Stimulated activated CD4-positive, alpha-beta T cell treated with anti-CD3 and anti-CD28 coated beads, Interleukin-2, amount 100 ng/mL, for 48 hours (primary cell): Measurements from ENCODE around the gene EFEMP2.
"Not testable (repeated sequence)": the region's sequence is repeated elsewhere in the genome, so short reads cannot be mapped to it uniquely, and the experiment has no call there.

Experiments
- DNase-seq, 2 donors: peaks; one replicate each; pipeline ENCODE4 v3.0.0-alpha.2; 2020

Gene EFEMP2

DNA sequence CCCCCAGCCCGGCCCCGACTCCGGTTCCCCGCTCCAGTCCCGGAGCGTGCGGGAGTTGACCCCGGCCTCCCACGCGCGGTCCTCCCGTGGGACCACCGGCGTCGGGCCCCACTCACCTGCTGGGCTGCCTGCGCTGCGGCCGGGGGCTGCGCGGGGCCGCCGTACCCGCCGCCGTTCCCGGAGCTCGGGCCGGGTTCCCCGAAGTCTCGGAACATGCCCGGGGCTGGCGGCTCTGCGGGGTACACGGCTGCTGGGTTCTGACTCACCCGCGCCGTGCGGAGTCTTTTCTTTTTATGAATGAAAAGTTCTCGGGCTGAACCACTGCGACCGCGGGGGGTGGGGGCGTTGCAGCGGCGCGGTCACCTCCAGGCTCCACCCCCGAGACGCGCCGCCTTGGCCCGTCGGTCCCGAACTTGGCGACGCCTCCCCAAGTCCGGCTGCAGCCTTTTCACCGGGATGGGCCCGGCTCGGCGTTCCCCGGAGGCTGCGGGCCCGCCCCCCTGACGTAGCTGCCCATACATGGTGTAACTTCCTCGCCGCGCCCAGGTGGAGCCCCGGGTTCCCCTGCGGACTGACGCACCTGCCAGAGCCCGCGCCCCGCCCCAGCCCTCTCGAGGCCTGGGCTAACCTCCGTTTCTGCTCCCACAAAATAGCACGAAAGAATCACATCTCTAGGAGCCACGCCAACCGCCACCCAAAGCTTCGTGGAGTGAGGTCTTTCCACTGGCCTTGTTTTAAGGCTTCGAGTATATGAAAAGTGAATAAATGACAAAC is 27.7 kb upstream of the EFEMP2 start, which contains the start of gene FOSL1:
Gene FOSL1, minus strand, starts transcription at position 264 of the 774 bp plus-strand sequence. Its CDS starts 49 bp downstream, at position 215.
- DNase-seq, result peak; percentile 89 to 92

GRCh38 chr11:65899356-65900124 is 26.9 kb upstream of the EFEMP2 start:
- DNase-seq, result peak in 1 of 2 donors; percentile 72

DNA sequence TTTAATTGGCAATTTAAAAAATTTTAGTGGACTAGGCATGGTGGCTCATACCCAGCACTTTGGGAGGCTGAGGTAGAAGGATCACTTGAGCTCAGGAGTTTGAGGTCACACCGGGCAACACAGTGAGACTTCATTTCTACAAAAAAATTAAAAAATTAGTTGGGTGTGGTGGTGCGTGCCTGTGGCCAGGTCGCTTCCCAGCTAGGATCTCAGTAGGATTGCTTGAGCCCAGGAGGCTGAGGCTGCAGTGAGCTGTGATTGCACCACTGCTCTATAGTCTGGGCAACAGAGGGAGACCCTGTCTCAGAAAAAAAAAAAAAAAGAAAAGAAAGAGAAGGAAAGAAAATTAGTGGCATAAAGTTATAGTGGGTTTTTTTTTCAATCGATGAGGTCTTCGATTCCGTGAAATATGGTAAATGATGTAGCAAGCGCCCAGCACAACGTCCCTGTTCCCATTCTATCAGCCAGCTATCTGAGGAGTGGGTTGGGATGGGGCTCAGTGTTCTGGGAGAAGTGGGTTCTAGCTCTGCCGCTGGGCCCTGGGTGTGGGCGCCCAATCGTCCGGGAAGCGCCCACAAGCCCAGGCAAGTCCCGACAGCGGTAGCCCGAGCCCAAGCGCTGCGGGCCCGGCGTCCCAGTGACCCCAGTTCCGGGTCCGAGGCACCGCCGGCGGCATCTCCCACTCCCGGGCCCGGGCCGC is 26.2 kb upstream of the EFEMP2 start:
- no peak for DNase-seq

DNA sequence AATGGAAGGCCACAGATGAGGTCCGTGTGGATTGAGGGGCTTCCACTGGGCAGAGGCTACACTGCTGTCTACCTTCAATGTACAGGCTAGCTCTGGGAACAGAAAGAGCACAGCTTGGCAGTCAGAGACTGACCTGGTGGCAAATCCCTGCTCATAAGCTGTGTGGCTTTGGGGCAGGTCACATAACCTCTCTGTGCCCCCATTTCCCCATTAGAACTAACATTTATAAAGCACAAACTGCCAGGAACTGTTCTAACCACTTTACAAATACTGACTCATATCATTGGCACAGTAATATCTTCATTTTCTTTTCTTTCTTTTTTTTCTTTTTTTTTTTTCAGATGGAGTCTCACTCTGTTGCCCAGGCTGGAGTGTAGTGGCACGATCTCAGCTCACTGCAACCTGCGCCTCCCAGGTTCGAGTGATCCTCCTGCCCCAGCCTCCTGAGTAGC is 24.4 kb upstream of the EFEMP2 start:
- DNase-seq, result no peak

DNA sequence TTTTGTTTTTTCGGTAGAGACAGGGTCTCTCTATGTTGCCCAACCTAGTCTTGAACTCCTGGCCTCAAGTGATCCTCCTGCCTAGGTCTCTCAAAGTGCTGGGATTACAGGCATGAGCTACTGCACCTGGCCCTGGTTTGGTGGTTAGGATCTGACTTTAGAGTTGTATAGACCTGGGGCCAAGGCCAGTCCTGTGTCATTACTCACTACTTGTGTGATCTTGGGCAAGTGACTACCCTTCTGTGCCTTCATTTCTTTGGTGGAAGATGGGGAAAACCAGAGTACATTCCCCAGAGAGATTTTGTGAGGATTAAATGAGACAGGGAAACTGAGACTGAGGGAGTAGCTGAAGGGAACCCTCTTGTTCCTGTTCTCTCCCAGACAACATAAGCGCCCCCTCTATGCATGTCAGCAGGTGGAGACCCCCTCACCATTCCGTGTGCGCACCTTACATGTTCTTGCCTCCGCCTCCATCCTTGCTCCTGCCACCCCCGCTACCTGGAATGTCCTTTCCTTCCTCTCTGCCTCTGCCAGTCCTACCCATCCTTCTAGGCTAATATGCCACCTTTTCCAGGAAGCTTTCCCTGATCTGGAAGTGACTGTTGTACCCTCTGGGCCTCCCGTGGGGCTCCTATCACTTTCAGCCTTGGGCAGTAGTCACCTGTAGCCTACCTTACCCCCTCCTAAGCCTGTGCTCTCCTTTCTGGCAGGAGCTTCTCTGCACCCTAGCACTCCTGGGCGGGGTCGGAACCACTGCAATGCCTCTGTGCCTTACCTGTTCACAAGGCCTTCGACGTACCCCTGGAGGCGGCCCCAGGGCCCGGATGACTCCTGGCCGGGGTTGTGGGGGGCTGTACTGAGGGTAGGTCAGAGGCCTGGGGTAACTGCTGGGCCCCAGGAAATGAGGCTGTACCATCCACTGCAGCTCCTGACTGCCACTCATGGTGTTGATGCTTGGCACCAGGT is 23.7 kb upstream of the EFEMP2 start:
- DNase-seq, result no peak

GRCh38 chr11:65895482-65895981 is 22.9 kb upstream of the EFEMP2 start:
- no peak for DNase-seq

DNA sequence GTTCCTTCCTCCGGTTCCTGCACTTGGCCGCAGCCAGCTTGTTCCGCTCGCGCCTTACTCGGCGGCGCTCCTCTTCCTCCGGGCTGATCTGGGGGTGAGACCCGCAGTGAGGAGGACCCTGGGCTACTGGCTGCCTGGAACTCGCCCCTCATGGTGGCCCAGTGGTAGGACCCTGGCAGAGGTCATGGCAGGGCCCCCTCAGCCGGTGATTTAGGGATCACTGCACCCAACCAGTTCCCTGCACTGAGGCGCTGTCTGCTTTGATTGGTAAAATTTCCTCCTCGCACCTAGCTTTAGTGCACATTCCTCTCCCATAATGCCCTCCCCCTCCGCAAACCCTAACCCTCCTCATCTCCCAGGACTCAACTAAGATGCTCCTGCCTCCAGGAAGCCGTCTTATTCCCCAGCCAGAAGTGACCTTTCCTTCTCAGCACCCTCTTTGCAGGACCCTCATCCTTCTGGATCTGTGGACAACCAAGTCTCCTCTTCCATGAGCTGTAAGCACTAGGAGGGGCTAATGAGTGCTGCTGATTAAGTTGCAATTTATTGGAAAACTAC is 21.5 kb upstream of the EFEMP2 start:
- no peak for DNase-seq

DNA sequence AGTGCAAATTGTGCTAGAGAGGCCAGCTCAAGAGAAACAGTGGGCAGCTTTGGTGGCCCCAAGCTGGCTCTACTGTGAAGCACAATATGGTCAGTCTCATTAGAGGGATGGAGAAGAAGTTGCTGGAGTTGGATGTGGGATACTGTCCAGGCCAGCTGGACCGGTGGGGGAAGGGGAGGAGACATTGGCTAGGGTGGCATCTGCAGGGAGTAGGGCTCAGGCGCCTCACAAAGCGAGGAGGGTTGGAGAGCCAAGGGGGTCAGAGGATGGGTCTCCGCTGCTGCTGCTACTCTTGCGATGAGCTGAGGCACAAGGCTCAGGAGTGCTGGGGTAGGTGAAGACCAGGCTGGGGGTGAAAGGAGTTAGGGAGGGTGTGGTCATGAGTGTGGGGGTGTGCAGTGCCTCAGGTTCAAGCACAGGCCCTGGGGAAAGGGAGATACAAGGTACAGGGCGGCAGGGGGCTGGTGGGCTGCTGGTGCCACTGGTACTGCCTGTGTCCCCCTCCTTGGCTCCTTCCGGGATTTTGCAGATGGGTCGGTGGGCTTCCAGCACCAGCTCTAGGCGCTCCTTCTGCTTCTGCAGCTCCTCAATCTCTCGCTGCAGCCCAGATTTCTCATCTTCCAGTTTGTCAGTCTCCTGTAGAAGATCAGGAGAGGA is 20.2 kb upstream of the EFEMP2 start:
- no peak for DNase-seq

DNA sequence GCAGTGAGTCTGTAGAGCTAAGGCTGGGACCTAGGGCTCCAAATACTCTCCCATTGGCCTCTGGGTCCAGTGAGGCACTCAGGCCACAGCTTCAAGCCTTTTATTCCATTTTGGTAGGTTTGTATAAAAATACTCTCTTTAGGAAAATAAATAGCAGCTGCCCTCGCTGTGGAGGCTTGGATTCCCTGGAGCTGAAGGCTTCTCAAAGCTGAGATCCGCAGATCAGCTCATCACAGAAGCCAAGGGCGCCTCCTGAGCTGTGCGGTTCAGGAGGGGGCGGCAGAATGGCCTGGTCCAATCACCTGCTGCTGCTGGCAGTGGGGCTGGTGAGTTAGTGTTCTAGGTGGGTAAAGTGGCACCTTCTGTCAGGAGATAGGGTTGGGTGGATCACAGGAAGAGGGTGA is 19.5 kb upstream of the EFEMP2 start:
- not testable (repeated sequence) for DNase-seq

- no peak for DNase-seq
Measured at GRCh38 chr11:65891219-65892136, 18.9 kb upstream of the EFEMP2 start.

GRCh38 chr11:65890324-65891218 is 18.0 kb upstream of the EFEMP2 start, which contains the start of gene CCDC85B:
Gene CCDC85B, plus strand, starts transcription at chr11:65890673. Its CDS starts 111 bp downstream, at chr11:65890784.
- peak; percentile 97 to 98 for DNase-seq

GRCh38 chr11:65888163-65888814 is 15.7 kb upstream of the EFEMP2 start, which contains the start of gene FIBP:
Gene FIBP, minus strand, starts transcription at chr11:65888471. Its CDS starts 53 bp downstream, at chr11:65888418.
- peak; percentile 95 to 97 for DNase-seq

- no peak for DNase-seq
Measured at GRCh38 chr11:65887723-65888162, 15.1 kb upstream of the EFEMP2 start.

DNA sequence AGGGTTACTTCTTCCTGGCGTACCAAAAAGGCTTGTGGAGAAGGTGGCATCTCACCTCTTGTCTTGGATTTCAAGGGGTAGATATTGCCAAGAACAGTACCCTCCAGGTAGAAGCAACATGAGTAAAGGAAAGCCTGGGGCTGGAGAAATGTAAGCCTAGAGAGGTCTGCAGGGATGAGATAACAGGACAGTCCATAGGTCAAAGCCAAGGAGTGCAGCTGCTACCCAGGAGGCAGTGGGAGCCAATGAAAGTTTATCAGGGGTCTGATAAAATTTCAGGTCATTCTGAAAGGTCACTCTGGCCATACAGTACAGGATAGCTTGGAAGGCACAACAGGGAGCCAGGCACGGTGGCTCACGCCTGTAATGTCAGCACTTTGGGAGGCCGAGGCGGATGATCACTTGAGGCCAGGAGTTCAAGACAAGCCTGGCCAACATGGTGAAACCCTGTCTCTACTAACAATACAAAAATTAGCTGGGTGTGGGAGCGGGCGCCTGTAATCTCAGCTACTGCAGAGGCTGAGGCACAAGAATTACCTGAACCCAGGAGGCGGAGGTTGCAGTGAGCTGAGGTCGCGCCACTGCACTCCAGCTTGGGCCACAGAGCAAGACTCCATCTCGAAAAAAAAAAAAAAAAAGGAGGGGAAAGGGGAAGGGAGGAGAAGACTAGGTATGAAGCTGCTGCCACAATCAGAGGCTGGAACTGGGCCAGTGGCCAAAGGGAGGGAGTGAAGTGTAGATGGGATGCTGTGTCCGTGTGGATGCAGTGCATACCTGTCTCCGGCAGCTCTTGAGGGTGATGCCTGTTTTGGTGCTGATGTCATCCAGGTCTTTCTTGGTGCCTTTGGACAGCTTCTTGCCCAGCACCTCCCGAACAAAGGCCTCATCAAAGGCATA is 14.5 kb upstream of the EFEMP2 start:
- no peak for DNase-seq

DNA sequence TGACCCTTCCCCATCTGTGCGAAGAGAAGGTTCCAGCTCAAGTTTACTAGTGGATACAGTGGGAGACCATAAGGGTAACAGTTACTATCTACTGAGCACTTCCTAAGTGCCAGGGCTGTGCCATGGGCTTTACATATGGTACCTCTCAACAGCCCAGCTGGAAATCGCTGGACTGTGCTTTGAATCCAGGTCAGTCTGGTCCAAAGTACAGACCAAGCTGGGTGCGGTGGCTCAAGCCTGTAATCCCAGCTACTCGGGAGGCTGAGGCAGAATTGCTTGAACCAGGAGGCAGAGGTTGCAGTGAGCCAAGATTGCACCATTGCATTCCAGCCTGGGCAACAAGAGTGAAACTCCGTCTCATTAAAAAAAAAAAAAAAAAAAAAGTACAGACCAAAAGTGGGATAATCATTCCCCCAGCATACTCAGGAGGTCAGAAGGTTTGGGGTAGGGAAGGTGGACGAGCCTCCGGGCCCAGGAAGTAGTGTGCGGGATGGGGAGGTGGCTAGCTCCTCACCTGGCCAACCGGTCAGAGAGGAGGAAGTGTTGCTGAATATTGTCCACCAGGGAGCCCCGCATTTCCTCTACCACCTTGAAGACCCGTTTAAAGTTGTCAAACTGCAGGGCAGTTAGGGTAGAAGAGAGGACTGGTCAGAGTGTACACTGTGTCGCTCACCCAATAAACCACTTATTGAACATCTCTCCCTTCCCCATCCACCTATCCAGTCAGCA is 13.4 kb upstream of the EFEMP2 start:
- no peak for DNase-seq

- DNase-seq, result no peak
Measured at GRCh38 chr11:65885231-65885630, 12.6 kb upstream of the EFEMP2 start.
